Esophagus (tissue), 2 donors: Measurements from ENCODE around the gene TGFBRAP1. TPM values are rescaled to one million over a fixed set of nuclear protein-coding genes. Genes with fewer than 3 reads are reported as not detected.

Experiments
- H3K27ac ChIP-seq, 2 donors: one replicate each; pipeline ENCODE4 v1.5.1; 2013; ENCODE audit warnings: low read depth in 2 of 2, mild to moderate bottlenecking in 2 of 2, inconsistent platforms in 1 of 2, low read length in 1 of 2, moderate library complexity in 1 of 2
- H3K27me3 ChIP-seq, 2 donors: one replicate each; pipeline ENCODE4 v1.6.1; 2013; ENCODE audit warnings: low read length in 2 of 2, control low read depth in 1 of 2, mild to moderate bottlenecking in 1 of 2; ENCODE audit not compliant: insufficient read depth in 2 of 2, control insufficient read depth in 1 of 2
- H3K36me3 ChIP-seq, 2 donors: one replicate each; pipeline ENCODE4 v1.6.1; 2013; ENCODE audit warnings: low read length in 1 of 2; ENCODE audit not compliant: control insufficient read depth in 2 of 2, insufficient read depth in 2 of 2
- H3K4me1 ChIP-seq, 2 donors: one replicate each; pipeline ENCODE4 v1.6.1; 2013; ENCODE audit warnings: low read length in 1 of 2; ENCODE audit not compliant: control insufficient read depth in 2 of 2, insufficient read depth in 2 of 2
- H3K4me3 ChIP-seq, 2 donors: one replicate each; pipeline ENCODE4 v1.5.1; 2013; ENCODE audit warnings: low read length in 2 of 2, mild to moderate bottlenecking in 2 of 2, low read depth in 1 of 2, moderate library complexity in 1 of 2
- H3K9me3 ChIP-seq, 2 donors: one replicate each; pipeline ENCODE4 v1.6.1; 2013; ENCODE audit warnings: mild to moderate bottlenecking in 2 of 2, low read depth in 1 of 2, low read length in 1 of 2, moderate library complexity in 1 of 2; ENCODE audit not compliant: control insufficient read depth in 2 of 2, insufficient read depth in 1 of 2
- WGBS, 2 donors: extraction: QIAGEN DNeasy Blood & Tissue Kit; methylation state at CpG; one replicate each; pipeline ENCODE4 v1.1.7; 2013; 5-methylcytosine and 5-hydroxymethylcytosine counted together
- polyA plus RNA-seq, 2 donors: library from polyadenylated mRNA; stranded (reverse); fragments of 200-250 nt; gene quantifications; one replicate each; pipeline ENCODE4 v1.2.3, GENCODE V29; 2013
- donor health status: healthy with polysubstance abuse.
- donor health status: Bipolar disorder and iron deficiency.

The TGFBRAP1 gene
- polyA plus RNA-seq, 2 donors = 2.3 to 5.3 TPM

DNA sequence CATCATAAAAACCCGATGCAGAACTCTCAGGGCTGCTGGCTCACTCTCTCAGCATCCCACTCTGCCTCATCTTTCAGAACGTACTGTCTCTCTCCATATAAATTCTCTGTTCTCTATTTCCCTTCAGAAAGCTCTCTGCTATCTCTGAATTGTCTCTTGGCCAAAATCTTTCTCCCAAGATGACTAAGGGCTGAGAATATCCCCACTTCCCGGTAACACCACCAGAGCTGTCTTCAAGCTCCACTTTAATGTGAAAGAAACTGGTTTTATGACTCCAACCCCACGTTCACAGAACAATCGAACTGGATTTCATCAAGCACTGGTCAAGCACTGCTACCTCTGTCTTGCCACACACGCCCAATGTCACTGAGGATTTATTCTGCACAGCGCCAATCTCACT is 22.4 kb downstream of the TGFBRAP1 start:
- peaks cover 7 to 18% of the 10 kb centered on the region in 2 donors for H3K36me3 ChIP-seq
- 86 to 91% methylated on average over 7 of the region's 7 CpGs for WGBS, 2 donors
- H3K27ac ChIP-seq = no peak overlapping the region
- H3K27me3 ChIP-seq = no peaks in the 10 kb centered on the region
- peaks cover 3 to 4% of the 10 kb centered on the region in 2 donors for H3K4me1 ChIP-seq
- no peak overlapping the region for H3K4me3 ChIP-seq
- no peaks in the 10 kb centered on the region for H3K9me3 ChIP-seq

- WGBS, 2 donors = 78 to 85% methylated on average over 3 of the region's 3 CpGs
- no peaks in the 10 kb centered on the region for H3K4me1 ChIP-seq
- H3K36me3 ChIP-seq = peaks cover 7% of the 10 kb centered on the region in 2 donors
- H3K27ac ChIP-seq = no peak overlapping the region
- H3K27me3 ChIP-seq = no peaks in the 10 kb centered on the region
- no peak overlapping the region for H3K4me3 ChIP-seq
- no peaks in the 10 kb centered on the region for H3K9me3 ChIP-seq
These were observed 27.9 kb downstream of the TGFBRAP1 start for GRCh38 chr2:105301646-105302045.

- 89 to 93% methylated on average over 5 of the region's 5 CpGs for WGBS, 2 donors
These were observed 30.2 kb downstream of the TGFBRAP1 start for GRCh38 chr2:105299290-105299689.

GRCh38 chr2:105298017-105298416 is 31.5 kb downstream of the TGFBRAP1 start:
- Histone ChIP-seq H3K4me1 (no peaks in the 10 kb centered on the region), H3K4me3 (no peak overlapping the region), H3K36me3 (peaks cover 7% of the 10 kb centered on the region in 2 donors), H3K27ac (no peak overlapping the region), H3K9me3 (no peaks in the 10 kb centered on the region), H3K27me3 (no peaks in the 10 kb centered on the region)
- WGBS, 2 donors = 96% methylated on average over 3 of the region's 3 CpGs

More at GRCh38 chr2:105299290-105299689, 30.2 kb downstream of the TGFBRAP1 start:
- Histone ChIP-seq H3K36me3 (peaks cover 7% of the 10 kb centered on the region in 2 donors), H3K9me3 (no peaks in the 10 kb centered on the region), H3K4me3 (no peak overlapping the region), H3K27me3 (no peaks in the 10 kb centered on the region), H3K4me1 (no peaks in the 10 kb centered on the region), H3K27ac (no peak overlapping the region)

DNA sequence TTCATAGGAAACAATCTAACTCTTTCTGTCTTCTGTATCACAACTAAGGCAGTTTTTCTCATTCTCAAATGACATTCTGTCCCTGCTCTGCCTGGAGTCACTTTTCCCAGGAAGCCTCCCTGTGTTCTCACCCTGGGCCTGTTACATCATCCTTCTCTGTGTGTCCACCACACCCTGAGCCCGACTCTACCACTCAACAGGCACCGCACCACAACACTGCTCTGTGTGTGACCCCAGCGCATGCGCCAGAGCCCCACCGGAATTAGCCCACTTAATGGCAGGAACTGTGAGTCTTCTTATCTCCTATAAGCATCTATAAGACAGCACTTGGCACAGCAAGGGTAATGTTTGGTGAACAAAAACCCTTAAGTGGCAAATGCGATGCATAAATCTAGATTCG is 32.3 kb downstream of the TGFBRAP1 start:
- H3K27ac ChIP-seq = no peak overlapping the region
- 86 to 88% methylated on average over 7 of the region's 7 CpGs for WGBS, 2 donors
- H3K4me1 ChIP-seq = no peaks in the 10 kb centered on the region
- H3K36me3 ChIP-seq = peaks cover 7% of the 10 kb centered on the region in 2 donors
- H3K4me3 ChIP-seq = no peak overlapping the region
- H3K9me3 ChIP-seq = no peaks in the 10 kb centered on the region
- H3K27me3 ChIP-seq = no peaks in the 10 kb centered on the region

- 72 to 82% methylated on average over 7 of the region's 7 CpGs for WGBS, 2 donors
- no peaks in the 10 kb centered on the region for H3K27me3 ChIP-seq
- no peaks in the 10 kb centered on the region for H3K4me1 ChIP-seq
- no peaks in the 10 kb centered on the region for H3K9me3 ChIP-seq
- H3K4me3 ChIP-seq = no peak overlapping the region
- H3K36me3 ChIP-seq = peaks cover 7% of the 10 kb centered on the region in 2 donors
- H3K27ac ChIP-seq = no peak overlapping the region
These were observed 33.4 kb downstream of the TGFBRAP1 start for GRCh38 chr2:105296017-105296611.

DNA sequence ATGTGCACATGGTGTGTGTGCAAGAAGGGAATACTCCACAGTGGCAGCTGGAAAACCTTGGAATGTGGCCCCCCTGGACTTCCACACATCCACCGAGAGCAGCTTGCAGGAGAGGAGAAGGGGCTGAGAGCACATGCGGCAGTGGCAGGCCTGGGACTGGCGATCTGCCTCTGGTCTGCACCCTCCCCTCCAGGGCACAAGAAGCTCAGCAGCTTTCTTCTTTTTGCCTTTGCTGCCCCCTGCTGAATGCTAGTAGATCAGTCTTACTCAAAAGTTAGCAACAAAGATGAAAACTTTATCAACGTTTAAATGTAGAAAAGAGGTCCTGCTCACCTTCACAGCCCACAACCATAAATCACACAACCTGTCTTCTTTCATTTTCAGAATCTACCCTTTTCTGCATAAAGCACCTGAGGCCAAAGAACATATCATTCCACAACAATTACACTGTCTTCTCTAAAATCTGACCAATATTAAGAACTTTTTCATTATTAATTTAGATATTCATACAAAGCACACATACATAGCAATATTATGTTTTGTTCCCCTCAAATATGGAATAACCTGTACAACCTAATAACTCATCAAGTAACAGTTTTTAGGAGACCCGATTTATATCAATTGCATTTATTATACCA is 34.6 kb downstream of the TGFBRAP1 start:
- Histone ChIP-seq H3K9me3 (no peaks in the 10 kb centered on the region), H3K27me3 (no peaks in the 10 kb centered on the region), H3K4me1 (no peaks in the 10 kb centered on the region), H3K4me3 (no peak overlapping the region), H3K36me3 (peaks cover 7 to 10% of the 10 kb centered on the region in 2 donors), H3K27ac (no peak overlapping the region)
- 35 to 44% methylated on average over 5 of the region's 5 CpGs for WGBS, 2 donors

GRCh38 chr2:105294046-105294445 is 35.5 kb downstream of the TGFBRAP1 start:
- H3K27me3 ChIP-seq = no peaks in the 10 kb centered on the region
- H3K9me3 ChIP-seq = no peaks in the 10 kb centered on the region
- peaks cover 7 to 10% of the 10 kb centered on the region in 2 donors for H3K36me3 ChIP-seq
- no peak overlapping the region for H3K27ac ChIP-seq
- WGBS, 2 donors = 64 to 72% methylated on average over 6 of the region's 6 CpGs
- H3K4me3 ChIP-seq = no peak overlapping the region
- no peaks in the 10 kb centered on the region for H3K4me1 ChIP-seq

- no peaks in the 10 kb centered on the region for H3K27me3 ChIP-seq
- WGBS, 2 donors = 94 to 95% methylated on average over 2 of the region's 2 CpGs
- no peaks in the 10 kb centered on the region for H3K9me3 ChIP-seq
- peaks cover 0 to 8% of the 10 kb centered on the region in 2 donors for H3K36me3 ChIP-seq
- no peak overlapping the region for H3K4me3 ChIP-seq
- H3K27ac ChIP-seq = no peak overlapping the region
- no peaks in the 10 kb centered on the region for H3K4me1 ChIP-seq
These were observed 37.6 kb downstream of the TGFBRAP1 start for GRCh38 chr2:105291981-105292380.
